Liver (tissue), 9 donors: ENCODE results near the gene PRND. TPM values are rescaled to one million over a fixed set of nuclear protein-coding genes. Genes with fewer than 3 reads are reported as not detected.

Experiments used
- DNase-seq: peaks from one replicate; pipeline ENCODE4 v3.0.0-alpha.2; 2017; ENCODE audit warnings: low spot score
- H3K27ac ChIP-seq, 2 donors: one replicate each; pipeline ENCODE4 v1.7.0; 2013; ENCODE audit warnings: inconsistent platforms in 2 of 2, low read length in 2 of 2, control low read depth in 1 of 2, low read depth in 1 of 2, mild to moderate bottlenecking in 1 of 2
- H3K27me3 ChIP-seq, 4 donors: one replicate each; pipeline versions ENCODE4 v1.6.1 to v1.7.0; 2013; ENCODE audit warnings: low read length in 3 of 4, inconsistent platforms in 1 of 4, mild to moderate bottlenecking in 1 of 4, moderate library complexity in 1 of 4; ENCODE audit not compliant: control insufficient read depth in 4 of 4, insufficient read depth in 4 of 4
- H3K36me3 ChIP-seq, 4 donors: one replicate each; pipeline versions ENCODE4 v1.6.1 to v1.7.0; 2013; ENCODE audit warnings: low read length in 3 of 4, mild to moderate bottlenecking in 3 of 4, low read depth in 1 of 4, moderate library complexity in 1 of 4; ENCODE audit not compliant: control insufficient read depth in 4 of 4, insufficient read depth in 3 of 4
- H3K4me1 ChIP-seq, 4 donors: one replicate each; pipeline versions ENCODE4 v1.6.1 to v1.7.0; 2013; ENCODE audit warnings: low read length in 3 of 4, mild to moderate bottlenecking in 3 of 4, moderate library complexity in 1 of 4; ENCODE audit not compliant: control insufficient read depth in 4 of 4, insufficient read depth in 4 of 4
- H3K4me3 ChIP-seq, 3 donors: one replicate each; pipeline versions ENCODE4 v1.6.1 to v1.7.0; 2013; ENCODE audit warnings: low read length in 3 of 3, control low read depth in 1 of 3, low read depth in 1 of 3, mild to moderate bottlenecking in 1 of 3
- H3K9ac ChIP-seq, 2 donors: one replicate each; pipeline ENCODE4 v1.7.0; 2013; ENCODE audit warnings: low read length in 2 of 2, mild to moderate bottlenecking in 2 of 2, moderate library complexity in 2 of 2, control low read depth in 1 of 2, low read depth in 1 of 2
- H3K9me3 ChIP-seq, 4 donors: one replicate each; pipeline versions ENCODE4 v1.6.1 to v1.7.0; 2013; ENCODE audit warnings: low read length in 3 of 4; ENCODE audit not compliant: control insufficient read depth in 4 of 4
- EGR1 ChIP-seq, 2 donors: IDR thresholded peaks; 2 replicates each; pipeline ENCODE4 v1.6.1; 2016 to 2018; ENCODE audit warnings: antibody characterized with exemption in 2 of 2, low read depth in 2 of 2
- FOXA1 ChIP-seq: IDR thresholded peaks from 2 replicates; pipeline ENCODE4 v1.6.1; 2016; ENCODE audit warnings: antibody characterized with exemption
- FOXA2 ChIP-seq: IDR thresholded peaks from 2 replicates; pipeline ENCODE4 v1.6.1; 2016; ENCODE audit warnings: antibody characterized with exemption
- GABPA ChIP-seq, 2 donors: IDR thresholded peaks in 1 of 2; conservative IDR thresholded peaks in 1 of 2; 2 replicates each; pipeline ENCODE4 v1.6.1; 2016; ENCODE audit warnings: antibody characterized with exemption in 2 of 2, mild to moderate bottlenecking in 1 of 2, moderate library complexity in 1 of 2
- HNF4A ChIP-seq, 2 donors: conservative IDR thresholded peaks; 2 replicates each; pipeline ENCODE4 v1.6.1; 2016; ENCODE audit warnings: antibody characterized with exemption in 2 of 2, mild to moderate bottlenecking in 2 of 2
- HNF4G ChIP-seq: IDR thresholded peaks from 2 replicates; pipeline ENCODE4 v1.6.1; 2016; ENCODE audit warnings: antibody characterized with exemption
- JUND ChIP-seq, 2 donors: IDR thresholded peaks; 2 replicates each; pipeline ENCODE4 v1.6.1; 2016; ENCODE audit warnings: antibody characterized with exemption in 2 of 2
- NR2F2 ChIP-seq: IDR thresholded peaks from 2 replicates; pipeline ENCODE4 v1.6.1; 2016; ENCODE audit warnings: antibody characterized with exemption
- RAD21 ChIP-seq, 2 donors: IDR thresholded peaks; 2 replicates each; pipeline ENCODE4 v1.6.1; 2016; ENCODE audit warnings: antibody characterized with exemption in 2 of 2, mild to moderate bottlenecking in 2 of 2
- RXRA ChIP-seq, 2 donors: IDR thresholded peaks; 2 replicates each; pipeline ENCODE4 v1.6.1; 2017 to 2018; ENCODE audit warnings: antibody characterized with exemption in 2 of 2, mild to moderate bottlenecking in 1 of 2
- SP1 ChIP-seq: IDR thresholded peaks from 2 replicates; pipeline ENCODE4 v1.6.1; 2018; ENCODE audit warnings: antibody characterized with exemption, mild to moderate bottlenecking
- TAF1 ChIP-seq: conservative IDR thresholded peaks from 2 replicates; pipeline ENCODE4 v1.6.1; 2016; ENCODE audit warnings: antibody characterized with exemption, mild to moderate bottlenecking
- YY1 ChIP-seq: IDR thresholded peaks from 2 replicates; pipeline ENCODE4 v1.6.1; 2016; ENCODE audit warnings: antibody characterized with exemption, mild to moderate bottlenecking
- WGBS: extraction: QIAGEN DNeasy Blood & Tissue Kit; methylation state at CpG from one replicate; pipeline ENCODE4 v1.1.7; 2013; 5-methylcytosine and 5-hydroxymethylcytosine counted together
- polyA plus RNA-seq, 2 donors: library from polyadenylated mRNA; stranded (reverse) in 1 of 2; unstranded in 1 of 2; fragments of 200-250 nt in 1 of 2; fragments of >200 nt in 1 of 2; fragmentation: Nextera tagmentation in 1 of 2; extraction: Ambion mirVana in 1 of 2; gene quantifications; one replicate each; pipeline versions ENCODE4 v1.2.1 to v1.2.3, GENCODE V29; 2013 to 2015
- total RNA-seq, 2 donors: library from RNA; depleted of rRNA; stranded (reverse); fragments of >200 nt; gene quantifications; one replicate each; pipeline ENCODE4 v1.2.3, GENCODE V29; 2014
- TF ChIP-seq, protein P1 (sequence below): fragments of 150-350 bp; IDR thresholded peaks from 2 replicates; pipeline ENCODE4 v1.5.1; 2017; ENCODE audit warnings: improper control_type of control experiment, low read depth, low read length; ENCODE audit not compliant: missing input control
- TF ChIP-seq, protein P2 (sequence below): IDR thresholded peaks from 2 replicates; pipeline ENCODE4 v1.6.1; 2016; ENCODE audit warnings: antibody characterized with exemption
- TF ChIP-seq, protein P3 (sequence below): IDR thresholded peaks from 2 replicates; pipeline ENCODE4 v1.6.1; 2016; ENCODE audit warnings: antibody characterized with exemption
- TF ChIP-seq, protein P4 (sequence below): IDR thresholded peaks from 2 replicates; pipeline ENCODE4 v1.6.1; 2016; ENCODE audit warnings: antibody characterized with exemption, mild to moderate bottlenecking
- TF ChIP-seq, protein P5 (sequence below): IDR thresholded peaks from 2 replicates; pipeline ENCODE4 v1.6.1; 2016; ENCODE audit warnings: antibody characterized with exemption
- donor health status: healthy.
- donor health status: healthy.
- donor health status: healthy.
- donor health status: healthy.
- donor health status: healthy.

The PRND gene
- total and polyA plus RNA-seq, 4 donors, result 0.23 TPM; not detected in 3

DNA sequence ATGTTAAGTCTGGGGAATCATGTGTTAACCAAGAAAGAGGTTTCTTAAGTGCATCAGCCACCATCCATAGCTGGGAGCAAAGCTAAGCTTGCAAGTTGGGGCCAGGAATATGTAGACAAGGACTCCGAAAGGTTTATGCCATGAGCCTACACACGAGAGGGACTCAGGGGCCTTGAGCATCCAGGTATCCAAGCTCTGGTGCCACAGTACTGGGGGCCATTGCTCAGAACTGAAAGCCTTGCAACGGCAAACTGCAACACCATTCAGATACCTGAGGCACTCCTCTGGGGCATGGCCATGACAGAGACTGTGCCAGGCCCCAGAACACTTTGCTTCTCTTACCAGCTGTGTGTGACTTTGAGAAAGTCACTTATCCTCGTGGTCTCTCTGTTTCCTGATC is 27.6 kb downstream of the PRND start:
- Histone ChIP-seq H3K9ac (no peak overlapping the region), H3K36me3 (no peaks in the 10 kb centered on the region), H3K27me3 (no peaks in the 10 kb centered on the region), H3K9me3 (peaks cover 0 to 6% (median under 1%) of the 10 kb centered on the region in 4 donors), H3K27ac (no peak overlapping the region), H3K4me3 (no peak overlapping the region), H3K4me1 (no peaks in the 10 kb centered on the region)
- DNase-seq, result no peak
- TF ChIP-seq, protein P1, sequence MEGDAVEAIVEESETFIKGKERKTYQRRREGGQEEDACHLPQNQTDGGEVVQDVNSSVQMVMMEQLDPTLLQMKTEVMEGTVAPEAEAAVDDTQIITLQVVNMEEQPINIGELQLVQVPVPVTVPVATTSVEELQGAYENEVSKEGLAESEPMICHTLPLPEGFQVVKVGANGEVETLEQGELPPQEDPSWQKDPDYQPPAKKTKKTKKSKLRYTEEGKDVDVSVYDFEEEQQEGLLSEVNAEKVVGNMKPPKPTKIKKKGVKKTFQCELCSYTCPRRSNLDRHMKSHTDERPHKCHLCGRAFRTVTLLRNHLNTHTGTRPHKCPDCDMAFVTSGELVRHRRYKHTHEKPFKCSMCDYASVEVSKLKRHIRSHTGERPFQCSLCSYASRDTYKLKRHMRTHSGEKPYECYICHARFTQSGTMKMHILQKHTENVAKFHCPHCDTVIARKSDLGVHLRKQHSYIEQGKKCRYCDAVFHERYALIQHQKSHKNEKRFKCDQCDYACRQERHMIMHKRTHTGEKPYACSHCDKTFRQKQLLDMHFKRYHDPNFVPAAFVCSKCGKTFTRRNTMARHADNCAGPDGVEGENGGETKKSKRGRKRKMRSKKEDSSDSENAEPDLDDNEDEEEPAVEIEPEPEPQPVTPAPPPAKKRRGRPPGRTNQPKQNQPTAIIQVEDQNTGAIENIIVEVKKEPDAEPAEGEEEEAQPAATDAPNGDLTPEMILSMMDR, result no peak
- TF ChIP-seq NR2F2 (no peak), SP1 (no peak), YY1 (no peak), EGR1 (IDR thresholded peaks at IDR 0.05; ENCODE audit: low read depth in 2 of 2) (no peak), FOXA2 (no peak), RXRA (IDR thresholded peaks at IDR 0.05) (no peak), TAF1 (no peak), HNF4G (no peak), FOXA1 (no peak), RAD21 (IDR thresholded peaks at IDR 0.05) (no peak)
- TF ChIP-seq, protein P2, sequence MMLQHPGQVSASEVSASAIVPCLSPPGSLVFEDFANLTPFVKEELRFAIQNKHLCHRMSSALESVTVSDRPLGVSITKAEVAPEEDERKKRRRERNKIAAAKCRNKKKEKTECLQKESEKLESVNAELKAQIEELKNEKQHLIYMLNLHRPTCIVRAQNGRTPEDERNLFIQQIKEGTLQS, result no peak
- TF ChIP-seq, protein P3, sequence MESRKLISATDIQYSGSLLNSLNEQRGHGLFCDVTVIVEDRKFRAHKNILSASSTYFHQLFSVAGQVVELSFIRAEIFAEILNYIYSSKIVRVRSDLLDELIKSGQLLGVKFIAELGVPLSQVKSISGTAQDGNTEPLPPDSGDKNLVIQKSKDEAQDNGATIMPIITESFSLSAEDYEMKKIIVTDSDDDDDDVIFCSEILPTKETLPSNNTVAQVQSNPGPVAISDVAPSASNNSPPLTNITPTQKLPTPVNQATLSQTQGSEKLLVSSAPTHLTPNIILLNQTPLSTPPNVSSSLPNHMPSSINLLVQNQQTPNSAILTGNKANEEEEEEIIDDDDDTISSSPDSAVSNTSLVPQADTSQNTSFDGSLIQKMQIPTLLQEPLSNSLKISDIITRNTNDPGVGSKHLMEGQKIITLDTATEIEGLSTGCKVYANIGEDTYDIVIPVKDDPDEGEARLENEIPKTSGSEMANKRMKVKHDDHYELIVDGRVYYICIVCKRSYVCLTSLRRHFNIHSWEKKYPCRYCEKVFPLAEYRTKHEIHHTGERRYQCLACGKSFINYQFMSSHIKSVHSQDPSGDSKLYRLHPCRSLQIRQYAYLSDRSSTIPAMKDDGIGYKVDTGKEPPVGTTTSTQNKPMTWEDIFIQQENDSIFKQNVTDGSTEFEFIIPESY, result no peak
- TF ChIP-seq, protein P4, sequence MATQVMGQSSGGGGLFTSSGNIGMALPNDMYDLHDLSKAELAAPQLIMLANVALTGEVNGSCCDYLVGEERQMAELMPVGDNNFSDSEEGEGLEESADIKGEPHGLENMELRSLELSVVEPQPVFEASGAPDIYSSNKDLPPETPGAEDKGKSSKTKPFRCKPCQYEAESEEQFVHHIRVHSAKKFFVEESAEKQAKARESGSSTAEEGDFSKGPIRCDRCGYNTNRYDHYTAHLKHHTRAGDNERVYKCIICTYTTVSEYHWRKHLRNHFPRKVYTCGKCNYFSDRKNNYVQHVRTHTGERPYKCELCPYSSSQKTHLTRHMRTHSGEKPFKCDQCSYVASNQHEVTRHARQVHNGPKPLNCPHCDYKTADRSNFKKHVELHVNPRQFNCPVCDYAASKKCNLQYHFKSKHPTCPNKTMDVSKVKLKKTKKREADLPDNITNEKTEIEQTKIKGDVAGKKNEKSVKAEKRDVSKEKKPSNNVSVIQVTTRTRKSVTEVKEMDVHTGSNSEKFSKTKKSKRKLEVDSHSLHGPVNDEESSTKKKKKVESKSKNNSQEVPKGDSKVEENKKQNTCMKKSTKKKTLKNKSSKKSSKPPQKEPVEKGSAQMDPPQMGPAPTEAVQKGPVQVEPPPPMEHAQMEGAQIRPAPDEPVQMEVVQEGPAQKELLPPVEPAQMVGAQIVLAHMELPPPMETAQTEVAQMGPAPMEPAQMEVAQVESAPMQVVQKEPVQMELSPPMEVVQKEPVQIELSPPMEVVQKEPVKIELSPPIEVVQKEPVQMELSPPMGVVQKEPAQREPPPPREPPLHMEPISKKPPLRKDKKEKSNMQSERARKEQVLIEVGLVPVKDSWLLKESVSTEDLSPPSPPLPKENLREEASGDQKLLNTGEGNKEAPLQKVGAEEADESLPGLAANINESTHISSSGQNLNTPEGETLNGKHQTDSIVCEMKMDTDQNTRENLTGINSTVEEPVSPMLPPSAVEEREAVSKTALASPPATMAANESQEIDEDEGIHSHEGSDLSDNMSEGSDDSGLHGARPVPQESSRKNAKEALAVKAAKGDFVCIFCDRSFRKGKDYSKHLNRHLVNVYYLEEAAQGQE, result no peak
- 79% methylated on average over 4 of the region's 4 CpGs for WGBS

DNA sequence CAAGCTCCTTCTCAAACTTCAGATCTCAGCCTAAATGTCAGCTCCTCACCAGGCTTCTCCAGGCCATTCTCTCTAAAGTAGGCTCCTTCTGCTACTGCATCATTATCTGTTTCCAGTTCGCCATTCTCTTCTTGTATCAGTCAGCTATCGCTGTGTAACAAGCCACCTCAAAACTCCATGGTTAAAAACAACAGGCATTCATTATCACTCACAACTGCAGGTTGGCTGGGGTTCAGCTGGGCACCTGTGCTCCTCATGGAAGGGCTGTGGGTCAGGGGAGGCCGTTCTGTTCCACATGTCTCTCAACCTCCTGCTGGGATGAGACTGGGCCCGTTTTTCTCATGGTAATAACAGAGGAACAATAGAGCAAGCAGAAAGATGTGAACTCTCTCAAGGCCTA is 28.7 kb downstream of the PRND start:
- no peak for DNase-seq
- H3K27me3 ChIP-seq, result no peaks in the 10 kb centered on the region
- WGBS, result 59% methylated on average over 4 of the region's 4 CpGs
- no peak overlapping the region for H3K4me3 ChIP-seq
- no peaks in the 10 kb centered on the region for H3K36me3 ChIP-seq
- H3K4me1 ChIP-seq, result no peaks in the 10 kb centered on the region
- no peak overlapping the region for H3K27ac ChIP-seq
- H3K9ac ChIP-seq, result no peak overlapping the region
- peaks cover 0 to 6% (median under 1%) of the 10 kb centered on the region in 4 donors for H3K9me3 ChIP-seq
- no peak for TF ChIP-seq SP1
- TF ChIP-seq GABPA (IDR thresholded peaks at IDR 0.05 in 1 of 2, conservative IDR thresholded peaks at IDR 0.05 in 1 of 2), result no peak
- no peak for TF ChIP-seq YY1
- TF ChIP-seq NR2F2, result no peak
- TF ChIP-seq, protein P3, result no peak
- TF ChIP-seq, protein P2, result no peak
- TF ChIP-seq HNF4A (conservative IDR thresholded peaks at IDR 0.05), result no peak
- TF ChIP-seq, protein P1, result no peak
- no peak for TF ChIP-seq HNF4G
- TF ChIP-seq JUND (IDR thresholded peaks at IDR 0.05), result no peak
- no peak for TF ChIP-seq FOXA1
- no peak for TF ChIP-seq RAD21 (IDR thresholded peaks at IDR 0.05)
- TF ChIP-seq TAF1, result no peak
- TF ChIP-seq RXRA (IDR thresholded peaks at IDR 0.05), result no peak
- TF ChIP-seq, protein P5, sequence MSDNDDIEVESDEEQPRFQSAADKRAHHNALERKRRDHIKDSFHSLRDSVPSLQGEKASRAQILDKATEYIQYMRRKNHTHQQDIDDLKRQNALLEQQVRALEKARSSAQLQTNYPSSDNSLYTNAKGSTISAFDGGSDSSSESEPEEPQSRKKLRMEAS, result no peak
- no peak for TF ChIP-seq EGR1 (IDR thresholded peaks at IDR 0.05; ENCODE audit: low read depth in 2 of 2)
